K562 (cell line): Measurements from ENCODE around the gene TBC1D5. TPM values are rescaled to one million over a fixed set of nuclear protein-coding genes. Genes with fewer than 3 reads are reported as not detected.

Experiments
- ATAC-seq: fragments of 200-7000 bp; cut with Tn5 transposase; 3 replicates; pipeline ENCODE4 v1.9.1; 2020; ENCODE audit warnings: moderate library complexity
- BruUV-seq: library from RNA; stranded (reverse); fragments of 400-500 nt; replicated peaks from 2 replicates; lab custom pipeline; 2021; lab: Mats Ljungman, UMichigan
- CTCF ChIA-PET: fragments of 300-600 bp; formaldehyde crosslinking; extraction: SDS; loops from one replicate; lab custom pipeline; 2021; ENCODE audit warnings: low intra/inter-chr PET ratio; lab: Yijun Ruan, JAX
- POLR2A ChIA-PET: fragments of 300-600, 350-650 bp; sonication (Branson Sonifier 250); formaldehyde crosslinking; extraction: SDS; loops from one replicate; lab custom pipeline; 2021; ENCODE audit warnings: antibody characterized with exemption, inconsistent platforms; lab: Yijun Ruan, JAX
- DNase-seq, 4 experiments: peaks; one replicate each; pipeline versions ENCODE4 v3.0.0 to v3.0.0-alpha.2; 2011 to 2018; ENCODE audit warnings: low spot score in 3 of 4, mixed read lengths in 3 of 4; ENCODE audit errors: extremely low read depth in 1 of 4
- FAIRE-seq: peaks from 2 replicates; lab custom pipeline; 2011; peaks lifted over from hg19 to GRCh38; lab: Jason Lieb, UNC
- H2AFZ ChIP-seq: 2 replicates; pipeline ENCODE4 v1.6.0; 2011; ENCODE audit warnings: low read depth, low read length, control low read depth, inconsistent platforms
- H3K27ac ChIP-seq: fragments of 200-600 bp; 3 replicates; pipeline ENCODE4 v1.8.0; 2011; ENCODE audit warnings: low read depth, mild to moderate bottlenecking, control low read depth, inconsistent platforms, low read length, moderate library complexity, mixed read lengths; ENCODE audit errors: extremely low read depth
- H3K27me3 ChIP-seq, 2 experiments: fragments of 300-600 bp in 1 of 2; 2 replicates in 1 of 2; 3 replicates in 1 of 2; pipeline versions ENCODE4 v1.6.0 to v1.8.0; 2011; ENCODE audit warnings: inconsistent platforms in 2 of 2, low read length in 2 of 2, mild to moderate bottlenecking in 1 of 2, mixed read lengths in 1 of 2, moderate library complexity in 1 of 2; ENCODE audit not compliant: control insufficient read depth in 2 of 2, insufficient read depth in 2 of 2
- H3K36me3 ChIP-seq: fragments of 300-600 bp; 3 replicates; pipeline ENCODE4 v1.8.0; 2011; ENCODE audit warnings: mild to moderate bottlenecking, low read length, inconsistent platforms; ENCODE audit not compliant: control insufficient read depth, insufficient read depth
- H3K4me1 ChIP-seq, 2 experiments: fragments of 200-600 bp in 1 of 2; replicated peaks in 1 of 2; 2 replicates in 1 of 2; 3 replicates in 1 of 2; pipeline versions ENCODE4 v1.5.1 to v1.8.0; 2011; ENCODE audit warnings: inconsistent platforms in 2 of 2, low read length in 2 of 2, mild to moderate bottlenecking in 1 of 2, mixed read lengths in 1 of 2, moderate library complexity in 1 of 2; ENCODE audit not compliant: control insufficient read depth in 2 of 2, insufficient read depth in 2 of 2
- H3K4me2 ChIP-seq: 2 replicates; pipeline ENCODE4 v1.6.1; 2011; ENCODE audit warnings: low read length, control low read depth, inconsistent platforms, mixed read lengths; ENCODE audit not compliant: insufficient read depth
- H3K4me3 ChIP-seq: fragments of 200-600 bp; sonication (generic), shearing (Covaris generic); 2 replicates; pipeline ENCODE4 v1.5.1; 2016; ENCODE audit warnings: control low read depth, inconsistent platforms
- H3K79me2 ChIP-seq: fragments of 200-600 bp; 3 replicates; pipeline ENCODE4 v1.8.0; 2011; ENCODE audit warnings: low read length, inconsistent platforms; ENCODE audit not compliant: control insufficient read depth, insufficient read depth
- H3K9ac ChIP-seq, 2 experiments: 2 replicates each; pipeline versions ENCODE4 v1.6.0 to v1.6.1; 2011; ENCODE audit warnings: low read depth in 2 of 2, low read length in 2 of 2, control low read depth in 1 of 2, inconsistent platforms in 1 of 2, mild to moderate bottlenecking in 1 of 2, mixed read lengths in 1 of 2; ENCODE audit not compliant: insufficient read depth in 1 of 2
- H3K9me1 ChIP-seq: one replicate; pipeline ENCODE4 v1.6.0; 2011; ENCODE audit warnings: inconsistent platforms, mild to moderate bottlenecking, low read length, moderate library complexity; ENCODE audit not compliant: control insufficient read depth, insufficient read depth
- H3K9me3 ChIP-seq: replicated peaks from 2 replicates; pipeline ENCODE4 v1.5.1; 2011; ENCODE audit warnings: low read depth, low read length, inconsistent platforms; ENCODE audit not compliant: control insufficient read depth, insufficient read depth
- H4K20me1 ChIP-seq: replicated peaks from 2 replicates; pipeline ENCODE4 v1.6.1; 2011; ENCODE audit warnings: low read length, inconsistent platforms, mixed read lengths; ENCODE audit not compliant: control insufficient read depth, insufficient read depth
- CTCFL ChIP-seq: IDR thresholded peaks from 2 replicates; pipeline ENCODE4 v1.6.1; 2011; ENCODE audit warnings: borderline replicate concordance, low read depth, mild to moderate bottlenecking, moderate library complexity, low read length; ENCODE audit not compliant: insufficient read depth, poor library complexity, severe bottlenecking
- GTF2B ChIP-seq: IDR thresholded peaks from 2 replicates; pipeline ENCODE4 v1.6.1; 2011; ENCODE audit not compliant: insufficient read length; ENCODE audit errors: extremely low read depth
- MIER1 ChIP-seq: fragments of 450-650 bp; IDR thresholded peaks from 2 replicates; pipeline ENCODE4 v1.6.1; 2016; ENCODE audit warnings: antibody characterized with exemption, mild to moderate bottlenecking, low read depth
- PREB ChIP-seq: sonication (generic); formaldehyde crosslinking; IDR thresholded peaks from 2 replicates; pipeline ENCODE4 v1.8.1; 2023; ENCODE audit warnings: mild to moderate bottlenecking, missing genetic modification reagents
- RBFOX2 ChIP-seq: fragments of 200-400 bp; formaldehyde crosslinking; IDR thresholded peaks from 2 replicates; pipeline ENCODE4 v1.6.1; 2017; ENCODE audit warnings: low read depth, mild to moderate bottlenecking, low read length, moderate library complexity
- SAFB2 ChIP-seq: fragments of 200-400 bp; formaldehyde crosslinking; IDR thresholded peaks from 2 replicates; pipeline ENCODE4 v1.6.1; 2018; ENCODE audit warnings: borderline replicate concordance, low read length, low read depth, moderate library complexity; ENCODE audit not compliant: severe bottlenecking
- SMAD3 ChIP-seq: fragments of 450-650 bp; formaldehyde crosslinking; conservative IDR thresholded peaks from 2 replicates; pipeline ENCODE4 v1.4.0; 2020; ENCODE audit warnings: mild to moderate bottlenecking
- TAF7 ChIP-seq: fragments of 450-650 bp; IDR thresholded peaks from 2 replicates; pipeline ENCODE4 v1.6.1; 2016; ENCODE audit warnings: missing genetic modification characterization, missing compliant biosample characterization
- TARDBP ChIP-seq: fragments of 450-650 bp; IDR thresholded peaks from 2 replicates; pipeline ENCODE4 v1.6.1; 2016
- TEAD4 ChIP-seq, 2 experiments: sonication (generic) in 1 of 2; formaldehyde crosslinking in 1 of 2; IDR thresholded peaks; 2 replicates each; pipeline versions ENCODE4 v1.6.1 to v1.8.0; 2012 to 2022; ENCODE audit warnings: borderline replicate concordance in 1 of 2, inconsistent platforms in 1 of 2, low read length in 1 of 2, mild to moderate bottlenecking in 1 of 2, missing genetic modification reagents in 1 of 2
- ZFP1 ChIP-seq: fragments of 450-650 bp; formaldehyde crosslinking; IDR thresholded peaks from 2 replicates; pipeline ENCODE4 v1.4.0; 2020; ENCODE audit warnings: mild to moderate bottlenecking, mixed read lengths
- ZNF518B ChIP-seq: fragments of 250-450 bp; sonication (Bioruptor Pico); IDR thresholded peaks from 2 replicates; pipeline ENCODE4 v1.5.0; 2021; ENCODE audit warnings: mild to moderate bottlenecking, moderate library complexity
- ZNF583 ChIP-seq: fragments of 250-450 bp; sonication (Bioruptor Pico); IDR thresholded peaks from 2 replicates; pipeline ENCODE4 v1.4.0; 2020
- in situ Hi-C: fragments of 300-500 bp; cut with MboI; formaldehyde crosslinking; loops from 4 replicates; pipeline ENCODE4 v1.15.0; 2018; ENCODE audit warnings: inconsistent platforms, mixed read lengths
- intact Hi-C: fragments of 100-400 bp; cut with micrococcal nuclease; formaldehyde crosslinking; loops from 2 replicates; pipeline ENCODE4 v1.14.2; 2022
- polyA plus RNA-seq, 8 experiments: library from polyadenylated mRNA; depleted of rRNA in 4 of 8; stranded (reverse) in 5 of 8; unstranded in 3 of 8; fragments of >200 nt; fragmentation: Nextera tagmentation in 2 of 8; fragmentation: Illumina TruSeq in 1 of 8; extraction: Ambion mirVana in 2 of 8; extraction: Trizol in 1 of 8; gene quantifications; 2 replicates each; pipeline versions ENCODE4 v1.2.1 to v1.2.3, GENCODE V29; 2011 to 2014; ENCODE audit warnings: inconsistent platforms in 1 of 8, missing spikeins in 1 of 8
- total RNA-seq, 7 experiments: library from RNA; depleted of rRNA in 6 of 7; stranded (reverse); fragments of >200 nt in 6 of 7; fragmentation: Illumina TruSeq in 2 of 7; extraction: Trizol in 2 of 7; gene quantifications; 2 replicates each; pipeline versions ENCODE4 v1.2.1 to v1.2.3, GENCODE V29; 2011 to 2021; ENCODE audit warnings: low replicate concordance in 1 of 7

TBC1D5 gene
- total and polyA plus RNA-seq, 9 of the 15 experiments (the other 6 are each of a cell fraction or from before 2014, with no cell fraction given): 2.9 to 38.1 (median 25.6) TPM

GRCh38 chr3:17505856-17506255, 236.6 kb downstream of the TBC1D5 start:
- Histone ChIP-seq H4K20me1 (no peaks in the 10 kb centered on the region), H3K36me3 (no peaks in the 10 kb centered on the region), H3K27me3 (no peaks in the 10 kb centered on the region), H3K27ac (no peak overlapping the region), H3K4me3 (no peak overlapping the region), H3K4me2 (no peak overlapping the region), H3K4me1 (no peaks in the 10 kb centered on the region), H3K9me3 (no peaks in the 10 kb centered on the region), H3K9ac (no peak overlapping the region), H3K9me1 (no peaks in the 10 kb centered on the region), H3K79me2 (no peaks in the 10 kb centered on the region), H2AFZ (no peak overlapping the region)
- ATAC-seq: no peak
- intact Hi-C loops (no loop called here), in situ Hi-C loops (no loop called here)
- no peak for FAIRE-seq
- POLR2A ChIA-PET: interaction anchor here (0.6 kb wide), 1 partner anchor 62 kb away, joined by 3 read pairs; no protein-coding TSS in a partner anchor
- CTCF ChIA-PET: no interaction called here
- no peak for DNase-seq
- BruUV-seq: no TSS peak
- no peak for TF ChIP-seq TAF7
- TF ChIP-seq TARDBP: no peak
- no peak for TF ChIP-seq GTF2B
- TF ChIP-seq MIER1: no peak
- TF ChIP-seq ZNF518B: no peak
- no peak for TF ChIP-seq PREB (CRISPR knock-in tag)
- TF ChIP-seq ZFP1 (CRISPR knock-in tag): no peak
- no peak for TF ChIP-seq SMAD3
- no peak for TF ChIP-seq CTCFL
- no peak for TF ChIP-seq ZNF583 (CRISPR knock-in tag)
- no peak for TF ChIP-seq SAFB2
- TF ChIP-seq RBFOX2: no peak
- no peak for TF ChIP-seq TEAD4 (IDR thresholded peaks at IDR 0.05; ENCODE audit: low read length)
- TF ChIP-seq TEAD4 (CRISPR knock-in tag; IDR thresholded peaks at IDR 0.05; ENCODE audit: borderline replicate concordance): no peak
